HepG2 (cell line): Measurements from ENCODE around the gene KAZALD1. TPM values are rescaled to one million over a fixed set of nuclear protein-coding genes. Genes with fewer than 3 reads are reported as not detected.
"Not testable (repeated sequence)": the region's sequence is repeated elsewhere in the genome, so short reads cannot be mapped to it uniquely, and the experiment has no call there.

Experiments used
- ATAC-seq: fragments of 200-7000 bp; cut with Tn5 transposase; 3 replicates; pipeline ENCODE4 v1.9.1; 2020; ENCODE audit warnings: mild to moderate bottlenecking, moderate library complexity
- BruUV-seq: library from RNA; stranded (reverse); fragments of 400-500 nt; replicated peaks from 2 replicates; lab custom pipeline; 2021; lab: Mats Ljungman, UMichigan
- CTCF ChIA-PET: fragments of 300-600 bp; formaldehyde crosslinking; extraction: SDS; loops from one replicate; lab custom pipeline; 2021; ENCODE audit warnings: low total read pairs, inconsistent platforms, low intra/inter-chr PET ratio; lab: Yijun Ruan, JAX
- POLR2A ChIA-PET: fragments of 350-600 bp; sonication (Branson Sonifier 250); formaldehyde crosslinking; loops from one replicate; lab custom pipeline; 2020; ENCODE audit warnings: antibody characterized with exemption, inconsistent platforms; lab: Yijun Ruan, JAX
- DNase-seq: peaks from one replicate; pipeline ENCODE4 v3.0.0-alpha.2; 2015; ENCODE audit warnings: low spot score
- FAIRE-seq: peaks from 3 replicates; lab custom pipeline; 2011; peaks lifted over from hg19 to GRCh38; lab: Jason Lieb, UNC
- H2AFZ ChIP-seq: one replicate; pipeline ENCODE4 v1.6.1; 2011; ENCODE audit warnings: low read length, inconsistent platforms
- H3K27ac ChIP-seq: fragments of 300-600 bp; 3 replicates; pipeline ENCODE4 v1.8.0; 2011; ENCODE audit warnings: mixed run types, mild to moderate bottlenecking, mixed read lengths, low read length, inconsistent platforms; ENCODE audit not compliant: insufficient read depth; ENCODE audit errors: extremely low read length
- H3K27me3 ChIP-seq, 2 experiments: fragments of 200-600 bp in 1 of 2; 2 replicates in 1 of 2; 3 replicates in 1 of 2; pipeline versions ENCODE4 v1.6.0 to v1.8.0; 2011; ENCODE audit warnings: low read length in 2 of 2, mild to moderate bottlenecking in 2 of 2, moderate library complexity in 2 of 2, inconsistent platforms in 1 of 2; ENCODE audit not compliant: insufficient read depth in 2 of 2, control insufficient read depth in 1 of 2
- H3K36me3 ChIP-seq, 2 experiments: fragments of 200-600 bp in 1 of 2; replicated peaks in 1 of 2; 2 replicates in 1 of 2; 3 replicates in 1 of 2; pipeline versions ENCODE4 v1.5.1 to v1.8.0; 2011; ENCODE audit warnings: low read length in 2 of 2, inconsistent platforms in 1 of 2; ENCODE audit not compliant: insufficient read depth in 2 of 2, control insufficient read depth in 1 of 2
- H3K4me1 ChIP-seq: 2 replicates; pipeline ENCODE4 v1.5.1; 2012; ENCODE audit warnings: low read length, inconsistent platforms; ENCODE audit not compliant: insufficient read depth
- H3K4me2 ChIP-seq: 2 replicates; pipeline ENCODE4 v1.6.0; 2011; ENCODE audit warnings: low read depth, low read length, inconsistent platforms
- H3K4me3 ChIP-seq, 3 experiments: fragments of 200-600 bp in 1 of 3; sonication (generic), shearing (Covaris generic) in 1 of 3; replicated peaks in 1 of 3; 2 replicates each; pipeline ENCODE4 v1.5.1; 2011 to 2016; ENCODE audit warnings: low read length in 3 of 3, inconsistent platforms in 2 of 3, low read depth in 2 of 3, mild to moderate bottlenecking in 2 of 3, control low read depth in 1 of 3, mixed read lengths in 1 of 3; ENCODE audit not compliant: insufficient read depth in 1 of 3
- H3K79me2 ChIP-seq: one replicate; pipeline ENCODE4 v1.6.1; 2011; ENCODE audit warnings: low read length, inconsistent platforms; ENCODE audit not compliant: insufficient read depth
- H3K9ac ChIP-seq: 2 replicates; pipeline ENCODE4 v1.6.0; 2011; ENCODE audit warnings: mild to moderate bottlenecking, low read depth, low read length, inconsistent platforms; ENCODE audit not compliant: insufficient read depth
- H3K9me3 ChIP-seq: 2 replicates; pipeline ENCODE4 v1.5.1; 2012; ENCODE audit warnings: mild to moderate bottlenecking, low read length
- H4K20me1 ChIP-seq: 2 replicates; pipeline ENCODE4 v1.6.0; 2011; ENCODE audit warnings: inconsistent platforms, mild to moderate bottlenecking, low read length, moderate library complexity; ENCODE audit not compliant: insufficient read depth
- GATAD2A ChIP-seq: IDR thresholded peaks from 2 replicates; pipeline ENCODE4 v1.6.1; 2016
- ISL2 ChIP-seq: sonication (generic); formaldehyde crosslinking; IDR thresholded peaks from 2 replicates; pipeline ENCODE4 v1.5.0; 2020; ENCODE audit warnings: missing genetic modification reagents
- MEIS1 ChIP-seq: sonication (generic); formaldehyde crosslinking; IDR thresholded peaks from 2 replicates; pipeline ENCODE4 v1.9.0; 2021; ENCODE audit warnings: mild to moderate bottlenecking, missing genetic modification reagents, moderate library complexity, borderline replicate concordance
- MXD4 ChIP-seq: IDR thresholded peaks from 2 replicates; pipeline ENCODE4 v1.6.1; 2016; ENCODE audit warnings: mild to moderate bottlenecking, missing biosample characterization, missing genetic modification reagents
- NR2C2 ChIP-seq: sonication (generic); formaldehyde crosslinking; IDR thresholded peaks from 2 replicates; pipeline ENCODE4 v1.4.0; 2020; ENCODE audit warnings: missing genetic modification reagents, mild to moderate bottlenecking, moderate library complexity, borderline replicate concordance
- SAP130 ChIP-seq: IDR thresholded peaks from 2 replicates; pipeline ENCODE4 v1.6.1; 2016; ENCODE audit warnings: low read depth
- TBX2 ChIP-seq: sonication (generic); formaldehyde crosslinking; IDR thresholded peaks from 2 replicates; pipeline ENCODE4 v1.5.0; 2020; ENCODE audit warnings: missing genetic modification reagents, mild to moderate bottlenecking, borderline replicate concordance
- XRCC5 ChIP-seq: fragments of 200-400 bp; formaldehyde crosslinking; optimal IDR thresholded peaks from 2 replicates; pipeline ENCODE3; 2017; ENCODE audit warnings: mild to moderate bottlenecking, low read length
- ZBTB20 ChIP-seq: sonication (generic); formaldehyde crosslinking; IDR thresholded peaks from 2 replicates; pipeline ENCODE4 v1.8.1; 2023; ENCODE audit warnings: missing genetic modification reagents, low read depth, mild to moderate bottlenecking, borderline replicate concordance
- ZKSCAN8 ChIP-seq: IDR thresholded peaks from 2 replicates; pipeline ENCODE4 v1.6.1; 2016; ENCODE audit warnings: borderline replicate concordance, missing genetic modification reagents, missing compliant biosample characterization
- ZNF382 ChIP-seq: sonication (generic); formaldehyde crosslinking; IDR thresholded peaks from 2 replicates; pipeline ENCODE4 v1.5.0; 2020; ENCODE audit warnings: missing genetic modification reagents, mild to moderate bottlenecking, borderline replicate concordance
- ZNF614 ChIP-seq: IDR thresholded peaks from 2 replicates; pipeline ENCODE4 v1.6.1; 2018; ENCODE audit warnings: missing biosample characterization, missing genetic modification reagents, inconsistent platforms, borderline replicate concordance
- ZNF709 ChIP-seq: sonication (generic); formaldehyde crosslinking; IDR thresholded peaks from 2 replicates; pipeline ENCODE4 v1.5.0; 2020; ENCODE audit warnings: mild to moderate bottlenecking, missing genetic modification reagents
- ZNF772 ChIP-seq: sonication (generic); formaldehyde crosslinking; IDR thresholded peaks from 2 replicates; pipeline ENCODE4 v1.5.0; 2020; ENCODE audit warnings: mild to moderate bottlenecking, missing genetic modification reagents
- ZSCAN29 ChIP-seq: sonication (generic); formaldehyde crosslinking; conservative IDR thresholded peaks from 2 replicates; pipeline ENCODE4 v1.4.0; 2020; ENCODE audit warnings: mild to moderate bottlenecking, missing genetic modification reagents
- WGBS: methylation state at CpG from one replicate; pipeline ENCODE4 v1.1.6; 2017; ENCODE audit warnings: low lambda C conversion rate; 5-methylcytosine and 5-hydroxymethylcytosine counted together
- in situ Hi-C: cut with HindIII; loops from 2 replicates; pipeline ENCODE4 v1.10.0; 2017; ENCODE audit warnings: low pct_unique_long_range_greater_than_20kb; ENCODE audit not compliant: extremely low pct_ligation_motif_present
- intact Hi-C: fragments of 100-400 bp; cut with micrococcal nuclease; formaldehyde crosslinking; loops from one replicate; pipeline ENCODE4 v1.10.0; 2022; ENCODE audit not compliant: unreplicated experiment
- polyA plus RNA-seq, 8 experiments: library from polyadenylated mRNA; depleted of rRNA in 3 of 8; stranded (reverse) in 7 of 8; unstranded in 1 of 8; fragments of >200 nt; fragmentation: Illumina TruSeq in 4 of 8; extraction: Trizol in 4 of 8; gene quantifications; 2 replicates each; pipeline versions ENCODE4 v1.2.1 to v1.2.3, GENCODE V29; 2011 to 2016; ENCODE audit warnings: low read depth in 4 of 8, missing spikeins in 1 of 8, mixed read lengths in 1 of 8; ENCODE audit not compliant: insufficient read depth in 1 of 8
- total RNA-seq, 5 experiments: library from RNA; depleted of rRNA; stranded (reverse); fragments of >200 nt; fragmentation: Illumina TruSeq; extraction: Trizol; gene quantifications; 2 replicates each; pipeline ENCODE4 v1.2.3, GENCODE V29; 2016; ENCODE audit warnings: low read depth in 1 of 5
- TF ChIP-seq, protein P1 (sequence below): sonication (generic); IDR thresholded peaks from 2 replicates; pipeline ENCODE4 v1.6.1; 2016; ENCODE audit warnings: low read depth, borderline replicate concordance
- TF ChIP-seq, protein P2 (sequence below): sonication (generic); formaldehyde crosslinking; IDR thresholded peaks from 2 replicates; pipeline ENCODE4 v1.4.0; 2020; ENCODE audit warnings: missing genetic modification reagents

KAZALD1 gene
- total and polyA plus RNA-seq, 2 of the 13 experiments (the other 11 are each of a cell fraction or from before 2014, with no cell fraction given), result 16.7 to 27.7 TPM

DNA sequence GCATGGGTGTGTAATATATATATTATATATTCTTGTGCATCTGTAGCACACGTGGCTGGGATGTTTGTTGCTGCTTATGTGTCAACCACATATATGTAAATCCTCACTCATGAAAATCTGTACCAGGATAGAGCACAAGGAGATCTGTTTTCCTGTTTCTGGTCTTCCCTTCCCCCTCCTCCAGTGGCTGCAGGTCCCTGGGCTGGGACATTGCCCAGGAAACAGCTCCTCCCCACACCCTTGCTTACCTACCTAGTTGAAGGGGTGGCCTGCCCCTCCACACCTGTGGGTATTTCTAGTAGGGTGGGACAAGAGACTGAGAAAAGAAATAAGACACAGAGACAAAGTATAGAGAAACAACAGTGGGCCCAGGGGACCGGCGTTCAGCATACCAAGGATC, 28.5 kb upstream of the KAZALD1 start:
- in situ Hi-C loops, result loop anchor here (5.0 kb wide), 1 partner anchor 34 kb away; no protein-coding TSS in a partner anchor
- H3K4me3 ChIP-seq, result peak overlapping the region in 2 of 3 experiments; percentile 73 to 80; a peak in 3 of 6 replicates
- 63% methylated on average over 3 of the region's 3 CpGs for WGBS

DNA sequence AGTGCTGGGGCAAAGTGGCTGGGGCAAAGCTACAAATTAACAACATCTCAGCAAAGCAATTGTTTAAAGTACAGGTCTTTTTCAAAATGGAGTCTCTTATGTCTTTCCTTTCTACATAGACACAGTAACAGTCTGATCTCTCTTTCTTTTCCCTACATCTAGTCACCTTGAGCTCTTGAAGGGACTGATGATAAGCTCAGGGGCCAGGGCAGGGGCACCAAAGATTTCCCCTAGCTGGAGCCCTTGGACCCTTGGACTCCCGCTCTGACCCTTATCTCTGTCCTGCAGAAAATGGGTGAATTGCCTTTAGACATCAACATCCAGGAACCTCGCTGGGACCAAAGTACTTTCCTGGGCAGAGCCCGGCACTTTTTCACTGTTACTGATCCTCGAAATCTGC, 27.4 kb upstream of the KAZALD1 start:
- Histone ChIP-seq H3K4me3 (peak overlapping the region in 1 of 3 experiments; percentile 4; a peak in 1 of 6 replicates), H3K36me3 (peaks cover 9 to 28% of the 10 kb centered on the region in 2 experiments; a peak in 3 of 5 replicates), H3K4me2 (peak overlapping the region; percentile 46), H3K4me1 (peaks cover 55% of the 10 kb centered on the region), H3K27ac (peak overlapping the region; percentile 43)
- FAIRE-seq (peak; percentile 39), DNase-seq (peak; percentile 56)
- H3K9ac ChIP-seq, H2AFZ ChIP-seq, H3K27me3 ChIP-seq, BruUV-seq, CTCF ChIA-PET, ATAC-seq, H4K20me1 ChIP-seq, H3K9me3 ChIP-seq, H3K79me2 ChIP-seq: not testable (repeated sequence)
- WGBS, result 3% methylated on average over 4 of the region's 4 CpGs
- intact Hi-C loops (loop anchor here (5.0 kb wide), 1 partner anchor 33 kb away; no protein-coding TSS in a partner anchor), in situ Hi-C loops (loop anchor here (5.0 kb wide), 1 partner anchor 33 kb away; no protein-coding TSS in a partner anchor)
- POLR2A ChIA-PET, result interaction anchor here (1.0 to 1.5 kb wide), 4 partner anchors 9 to 37 kb away, joined by 3 to 15 read pairs (median 8); partner anchors contain the start of gene KAZALD1
- TF ChIP-seq, protein P1, sequence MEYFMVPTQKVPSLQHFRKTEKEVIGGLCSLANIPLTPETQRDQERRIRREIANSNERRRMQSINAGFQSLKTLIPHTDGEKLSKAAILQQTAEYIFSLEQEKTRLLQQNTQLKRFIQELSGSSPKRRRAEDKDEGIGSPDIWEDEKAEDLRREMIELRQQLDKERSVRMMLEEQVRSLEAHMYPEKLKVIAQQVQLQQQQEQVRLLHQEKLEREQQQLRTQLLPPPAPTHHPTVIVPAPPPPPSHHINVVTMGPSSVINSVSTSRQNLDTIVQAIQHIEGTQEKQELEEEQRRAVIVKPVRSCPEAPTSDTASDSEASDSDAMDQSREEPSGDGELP, result 0 out of 2 replicates have a peak, but pooled peaks have one; percentile 17
- TF ChIP-seq ZSCAN29 (peak; percentile 57; the same call in 1 of the 2 replicates), ZNF614 (CRISPR knock-in tag) (peak; percentile 54; the same call in 1 of the 2 replicates), ZNF772 (CRISPR knock-in tag) (0 out of 2 replicates have a peak, but pooled peaks have one; percentile 40), ISL2 (peak; percentile 55; the same call in 1 of the 2 replicates), ZBTB20 (CRISPR knock-in tag) (peak; percentile 33; the same call in 1 of the 2 replicates), SAP130 (CRISPR knock-in tag) (peak; percentile 41; the same call in 1 of the 2 replicates), MEIS1 (CRISPR knock-in tag) (0 out of 2 replicates have a peak, but pooled peaks have one; percentile 33), TBX2 (CRISPR knock-in tag) (peak; percentile 44; the same call in 1 of the 2 replicates), GATAD2A (CRISPR knock-in tag) (peak; percentile 68), XRCC5 (peak; percentile 58)
- TF ChIP-seq, protein P2, sequence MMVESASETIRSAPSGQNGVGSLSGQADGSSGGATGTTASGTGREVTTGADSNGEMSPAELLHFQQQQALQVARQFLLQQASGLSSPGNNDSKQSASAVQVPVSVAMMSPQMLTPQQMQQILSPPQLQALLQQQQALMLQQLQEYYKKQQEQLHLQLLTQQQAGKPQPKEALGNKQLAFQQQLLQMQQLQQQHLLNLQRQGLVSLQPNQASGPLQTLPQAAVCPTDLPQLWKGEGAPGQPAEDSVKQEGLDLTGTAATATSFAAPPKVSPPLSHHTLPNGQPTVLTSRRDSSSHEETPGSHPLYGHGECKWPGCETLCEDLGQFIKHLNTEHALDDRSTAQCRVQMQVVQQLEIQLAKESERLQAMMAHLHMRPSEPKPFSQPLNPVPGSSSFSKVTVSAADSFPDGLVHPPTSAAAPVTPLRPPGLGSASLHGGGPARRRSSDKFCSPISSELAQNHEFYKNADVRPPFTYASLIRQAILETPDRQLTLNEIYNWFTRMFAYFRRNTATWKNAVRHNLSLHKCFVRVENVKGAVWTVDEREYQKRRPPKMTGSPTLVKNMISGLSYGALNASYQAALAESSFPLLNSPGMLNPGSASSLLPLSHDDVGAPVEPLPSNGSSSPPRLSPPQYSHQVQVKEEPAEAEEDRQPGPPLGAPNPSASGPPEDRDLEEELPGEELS (CRISPR knock-in tag), result peak; percentile 29; the same call in 1 of the 2 replicates

More for the DNA sequence above, 28.5 kb upstream of the KAZALD1 start:
- Histone ChIP-seq H3K27ac (peak overlapping the region; percentile 65), H2AFZ (no peak overlapping the region), H3K4me1 (peaks cover 66% of the 10 kb centered on the region)
- TF ChIP-seq ZNF382 (CRISPR knock-in tag), result no peak
- no peak for TF ChIP-seq ZNF709 (CRISPR knock-in tag)
- TF ChIP-seq MXD4 (CRISPR knock-in tag), result 0 out of 2 replicates have a peak, but pooled peaks have one; percentile 12
- TF ChIP-seq NR2C2 (CRISPR knock-in tag), result no peak
- no peak for TF ChIP-seq ZKSCAN8 (CRISPR knock-in tag)
- TF ChIP-seq, all 625 proteins: peak for 1
- Histone ChIP-seq H3K79me2 (no peaks in the 10 kb centered on the region), H4K20me1 (no peaks in the 10 kb centered on the region), H3K9ac (peak overlapping the region; percentile 77; the same call in 1 of the 2 replicates), H3K36me3 (peaks cover 9 to 27% of the 10 kb centered on the region in 2 experiments; a peak in 3 of 5 replicates), H3K27me3 (no peaks in the 10 kb centered on the region; a peak in 1 of 5 replicates), H3K9me3 (no peaks in the 10 kb centered on the region), H3K4me2 (peak overlapping the region; percentile 96)
- CTCF ChIA-PET, result no interaction called here
- DNase-seq, result no peak
- intact Hi-C loops, result loop anchor here (5.0 kb wide), 1 partner anchor 34 kb away; no protein-coding TSS in a partner anchor
- BruUV-seq, result no TSS peak
- no peak for FAIRE-seq
- ATAC-seq, result no peak
- POLR2A ChIA-PET, result interaction anchor here (1.0 to 3.5 kb wide), 3 partner anchors 8 to 28 kb away, joined by 4 to 23 read pairs (median 13); partner anchors contain the start of gene KAZALD1
